Measurements from ENCODE around the gene ABCG8.

Gene ABCG8

GRCh38 chr2:43838560-43839267, at the start of gene ABCG8, which contains the start of gene ABCG5:
ABCG8 (plus strand) TSS chr2:43838971; CDS start chr2:43839054, 83 bp downstream.
ABCG5 (minus strand) TSS chr2:43838839; CDS start chr2:43838679, 160 bp downstream.
- no peak within 1 kb of the TSS for H3K4me3 ChIP-seq (ENCODE audit: control insufficient read depth, low read depth, low read length)
- DNase-seq (ENCODE audit: low read depth), result no peak
- TF ChIP-seq CTCF (IDR thresholded peaks at IDR 0.05; ENCODE audit: control insufficient read depth, insufficient read depth, low read depth, low read length, missing control alignments), result no peak

- DNase-seq (ENCODE audit: low read depth), result no peak
- no peak overlapping the region for H3K4me3 ChIP-seq (ENCODE audit: control insufficient read depth, low read depth, low read length)
- TF ChIP-seq CTCF (IDR thresholded peaks at IDR 0.05; ENCODE audit: control insufficient read depth, insufficient read depth, low read depth, low read length, missing control alignments), result no peak
Observed at GRCh38 chr2:43790147-43790546, 48.6 kb upstream of the ABCG8 start.

GRCh38 chr2:43791035-43791765, 47.6 kb upstream of the ABCG8 start:
- H3K4me3 ChIP-seq (ENCODE audit: control insufficient read depth, low read depth, low read length), result no peak overlapping the region
- DNase-seq (ENCODE audit: low read depth), result no peak
- no peak for TF ChIP-seq CTCF (IDR thresholded peaks at IDR 0.05; ENCODE audit: control insufficient read depth, insufficient read depth, low read depth, low read length, missing control alignments)

GRCh38 chr2:43792653-43793052, 46.1 kb upstream of the ABCG8 start:
- TF ChIP-seq CTCF (IDR thresholded peaks at IDR 0.05; ENCODE audit: control insufficient read depth, insufficient read depth, low read depth, low read length, missing control alignments), result no peak
- no peak overlapping the region for H3K4me3 ChIP-seq (ENCODE audit: control insufficient read depth, low read depth, low read length)
- no peak for DNase-seq (ENCODE audit: low read depth)

- no peak overlapping the region for H3K4me3 ChIP-seq (ENCODE audit: control insufficient read depth, low read depth, low read length)
- no peak for DNase-seq (ENCODE audit: low read depth)
- no peak for TF ChIP-seq CTCF (IDR thresholded peaks at IDR 0.05; ENCODE audit: control insufficient read depth, insufficient read depth, low read depth, low read length, missing control alignments)
Observed at GRCh38 chr2:43794956-43795355, 43.8 kb upstream of the ABCG8 start.

GRCh38 chr2:43796206-43796605, 42.6 kb upstream of the ABCG8 start:
- no peak for DNase-seq (ENCODE audit: low read depth)
- H3K4me3 ChIP-seq (ENCODE audit: control insufficient read depth, low read depth, low read length), result no peak overlapping the region
- no peak for TF ChIP-seq CTCF (IDR thresholded peaks at IDR 0.05; ENCODE audit: control insufficient read depth, insufficient read depth, low read depth, low read length, missing control alignments)

Measured in AG09309 (cell line).